WI38 (cell line): Measurements from ENCODE around the gene BAIAP2.

Experiments used
- H3K4me3 ChIP-seq: 2 replicates; pipeline ENCODE4 v1.5.1; 2011; ENCODE audit warnings: low read depth, mild to moderate bottlenecking, control low read depth, low read length
- TF ChIP-seq, protein P1 (sequence below): IDR thresholded peaks from 2 replicates; pipeline ENCODE4 v1.5.1; 2012; ENCODE audit warnings: low read depth, mild to moderate bottlenecking, control low read depth, low read length

The BAIAP2 gene

GRCh38 chr17:81053041-81053970 lies 18.4 kb downstream of the BAIAP2 start:
- TF ChIP-seq, protein P1, sequence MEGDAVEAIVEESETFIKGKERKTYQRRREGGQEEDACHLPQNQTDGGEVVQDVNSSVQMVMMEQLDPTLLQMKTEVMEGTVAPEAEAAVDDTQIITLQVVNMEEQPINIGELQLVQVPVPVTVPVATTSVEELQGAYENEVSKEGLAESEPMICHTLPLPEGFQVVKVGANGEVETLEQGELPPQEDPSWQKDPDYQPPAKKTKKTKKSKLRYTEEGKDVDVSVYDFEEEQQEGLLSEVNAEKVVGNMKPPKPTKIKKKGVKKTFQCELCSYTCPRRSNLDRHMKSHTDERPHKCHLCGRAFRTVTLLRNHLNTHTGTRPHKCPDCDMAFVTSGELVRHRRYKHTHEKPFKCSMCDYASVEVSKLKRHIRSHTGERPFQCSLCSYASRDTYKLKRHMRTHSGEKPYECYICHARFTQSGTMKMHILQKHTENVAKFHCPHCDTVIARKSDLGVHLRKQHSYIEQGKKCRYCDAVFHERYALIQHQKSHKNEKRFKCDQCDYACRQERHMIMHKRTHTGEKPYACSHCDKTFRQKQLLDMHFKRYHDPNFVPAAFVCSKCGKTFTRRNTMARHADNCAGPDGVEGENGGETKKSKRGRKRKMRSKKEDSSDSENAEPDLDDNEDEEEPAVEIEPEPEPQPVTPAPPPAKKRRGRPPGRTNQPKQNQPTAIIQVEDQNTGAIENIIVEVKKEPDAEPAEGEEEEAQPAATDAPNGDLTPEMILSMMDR: no peak
- H3K4me3 ChIP-seq: no peak overlapping the region

- H3K4me3 ChIP-seq: no peak overlapping the region
- TF ChIP-seq, protein P1: no peak
Measured at GRCh38 chr17:81054308-81054707, 19.4 kb downstream of the BAIAP2 start.

- no peak overlapping the region for H3K4me3 ChIP-seq
- TF ChIP-seq, protein P1: no peak
Measured at GRCh38 chr17:81054881-81055370, 20.0 kb downstream of the BAIAP2 start.

GRCh38 chr17:81056312-81056711 lies 21.4 kb downstream of the BAIAP2 start:
- TF ChIP-seq, protein P1: no peak
- H3K4me3 ChIP-seq: no peak overlapping the region

GRCh38 chr17:81057079-81057730 lies 22.3 kb downstream of the BAIAP2 start:
- TF ChIP-seq, protein P1: no peak
- no peak overlapping the region for H3K4me3 ChIP-seq

GRCh38 chr17:81057777-81058176 lies 22.8 kb downstream of the BAIAP2 start:
- TF ChIP-seq, protein P1: no peak
- no peak overlapping the region for H3K4me3 ChIP-seq
